ENCODE measurements around the gene SRRM3. TPM values are rescaled to one million over a fixed set of nuclear protein-coding genes. Genes with fewer than 3 reads are reported as not detected.
"Not testable (repeated sequence)": the region's sequence is repeated elsewhere in the genome, so short reads cannot be mapped to it uniquely, and the experiment has no call there.

Gene SRRM3
- total RNA-seq, 3 donors from 2014 or later (not counting 1 experiment from before 2014, with no cell fraction given): not detected

GRCh38 chr7:76267894-76268183 is 66.1 kb downstream of the SRRM3 start:
- H3K4me3 ChIP-seq (ENCODE audit: low read length): no peak overlapping the region
- peaks cover 3% of the 10 kb centered on the region for H3K27me3 ChIP-seq (ENCODE audit: control insufficient read depth, insufficient read depth, low read length)
- TF ChIP-seq CTCF (IDR thresholded peaks at IDR 0.05): no peak
- DNase-seq (no peak), ATAC-seq (no peak)
- H3K4me1 Mint-ChIP-seq: peaks cover 0 to under 1% of the 10 kb centered on the region in 2 donors
- H3K27me3 Mint-ChIP-seq (ENCODE audit: low read depth in 2 of 2): peaks cover 0 to 18% of the 10 kb centered on the region in 2 donors
- intact Hi-C loops (cut with micrococcal nuclease): no loop called here
- no peaks in the 10 kb centered on the region for H3K36me3 ChIP-seq (ENCODE audit: control insufficient read depth, insufficient read depth, low read length)
- H3K9me3 Mint-ChIP-seq: no peaks in the 10 kb centered on the region
- 73% methylated on average over 4 of the region's 4 CpGs for WGBS (ENCODE audit: insufficient coverage)
- no peak overlapping the region for H3K27ac ChIP-seq (ENCODE audit: low read length)
- H3K4me1 ChIP-seq (ENCODE audit: control insufficient read depth, insufficient read depth, low read length): peaks cover 9% of the 10 kb centered on the region
- H3K4me3 Mint-ChIP-seq: no peak overlapping the region
- H3K36me3 Mint-ChIP-seq: no peaks in the 10 kb centered on the region
- H3K27ac Mint-ChIP-seq: no peak overlapping the region
- no peaks in the 10 kb centered on the region for H3K9me3 ChIP-seq (ENCODE audit: control insufficient read depth, insufficient read depth, low read length)

- H3K27ac Mint-ChIP-seq: no peak overlapping the region
- ATAC-seq (no peak), DNase-seq (no peak)
- Histone ChIP-seq H3K36me3 (ENCODE audit: control insufficient read depth, insufficient read depth, low read length) (no peaks in the 10 kb centered on the region), H3K4me3 (ENCODE audit: low read length) (no peak overlapping the region), H3K27me3 (ENCODE audit: control insufficient read depth, insufficient read depth, low read length) (peaks cover 3% of the 10 kb centered on the region), H3K27ac (ENCODE audit: low read length) (no peak overlapping the region), H3K9me3 (ENCODE audit: control insufficient read depth, insufficient read depth, low read length) (no peaks in the 10 kb centered on the region), H3K4me1 (ENCODE audit: control insufficient read depth, insufficient read depth, low read length) (peaks cover 9% of the 10 kb centered on the region)
- no peaks in the 10 kb centered on the region for H3K36me3 Mint-ChIP-seq
- peaks cover 0 to 3% of the 10 kb centered on the region in 2 donors for H3K4me1 Mint-ChIP-seq
- 62% methylated on average over 3 of the region's 5 CpGs for WGBS (ENCODE audit: insufficient coverage)
- no peak for TF ChIP-seq CTCF (IDR thresholded peaks at IDR 0.05)
- H3K27me3 Mint-ChIP-seq (ENCODE audit: low read depth in 2 of 2): peaks cover 0 to 21% of the 10 kb centered on the region in 2 donors
- no peak overlapping the region for H3K4me3 Mint-ChIP-seq
- no peaks in the 10 kb centered on the region for H3K9me3 Mint-ChIP-seq
- intact Hi-C loops (cut with micrococcal nuclease): no loop called here
Measured at GRCh38 chr7:76268376-76268775, 66.7 kb downstream of the SRRM3 start.

- intact Hi-C loops (cut with micrococcal nuclease): no loop called here
Measured at GRCh38 chr7:76269895-76270294, 68.2 kb downstream of the SRRM3 start.

GRCh38 chr7:76271384-76271783 is 69.7 kb downstream of the SRRM3 start:
- H3K4me1 Mint-ChIP-seq; H3K27ac ChIP-seq (ENCODE audit: low read length); H3K4me3 Mint-ChIP-seq; H3K36me3 Mint-ChIP-seq; H3K36me3 ChIP-seq (ENCODE audit: control insufficient read depth, insufficient read depth, low read length); H3K4me3 ChIP-seq (ENCODE audit: low read length); H3K27ac Mint-ChIP-seq; intact Hi-C loops (cut with micrococcal nuclease); DNase-seq; ATAC-seq; H3K27me3 ChIP-seq (ENCODE audit: control insufficient read depth, insufficient read depth, low read length); H3K4me1 ChIP-seq (ENCODE audit: control insufficient read depth, insufficient read depth, low read length); H3K9me3 ChIP-seq (ENCODE audit: control insufficient read depth, insufficient read depth, low read length); H3K9me3 Mint-ChIP-seq: not testable (repeated sequence)
- H3K27me3 Mint-ChIP-seq (ENCODE audit: low read depth in 2 of 2): peaks cover 0 to 17% of the 10 kb centered on the region in 2 donors
- 75% methylated on average over 2 of the region's 2 CpGs for WGBS (ENCODE audit: insufficient coverage)

More at GRCh38 chr7:76269895-76270294, 68.2 kb downstream of the SRRM3 start:
- no peak for TF ChIP-seq CTCF (IDR thresholded peaks at IDR 0.05)
- WGBS (ENCODE audit: insufficient coverage): 71% methylated on average over 5 of the region's 5 CpGs
- Mint-ChIP-seq H3K27me3 (ENCODE audit: low read depth in 2 of 2) (peaks cover 0 to 20% of the 10 kb centered on the region in 2 donors), H3K9me3 (no peaks in the 10 kb centered on the region), H3K36me3 (no peaks in the 10 kb centered on the region), H3K4me3 (no peak overlapping the region), H3K27ac (no peak overlapping the region), H3K4me1 (peaks cover 0 to 3% of the 10 kb centered on the region in 2 donors)
- H3K4me1 ChIP-seq (ENCODE audit: control insufficient read depth, insufficient read depth, low read length): peaks cover 9% of the 10 kb centered on the region
- no peak for ATAC-seq
- no peaks in the 10 kb centered on the region for H3K36me3 ChIP-seq (ENCODE audit: control insufficient read depth, insufficient read depth, low read length)
- no peak overlapping the region for H3K4me3 ChIP-seq (ENCODE audit: low read length)
- no peak for DNase-seq
- no peak overlapping the region for H3K27ac ChIP-seq (ENCODE audit: low read length)
- H3K9me3 ChIP-seq (ENCODE audit: control insufficient read depth, insufficient read depth, low read length): no peaks in the 10 kb centered on the region
- H3K27me3 ChIP-seq (ENCODE audit: control insufficient read depth, insufficient read depth, low read length): peaks cover 3% of the 10 kb centered on the region

All from natural killer cell (primary cell).